Stromal cell of bone marrow (primary cell): ENCODE measurements around the gene SPAAR.
A peak's percentile ranks its signal among the peaks of the same experiment; 100 is the strongest.
"Not testable (repeated sequence)": the region's sequence is repeated elsewhere in the genome, so short reads cannot be mapped to it uniquely, and the experiment has no call there.

ENCODE experiments used
- DNase-seq: peaks from one replicate; pipeline ENCODE4 v3.0.0-alpha.2; 2012; ENCODE audit warnings: low read depth

The SPAAR gene

GRCh38 chr9:35909274-35909673 is at the start of gene SPAAR:
SPAAR (plus strand) TSS chr9:35909490; CDS start chr9:35910464, 974 bp downstream.
- no peak for DNase-seq

- DNase-seq = no peak
These were observed 49.3 kb upstream of the SPAAR start for GRCh38 chr9:35859990-35860339.

GRCh38 chr9:35861161-35861897 is 48.0 kb upstream of the SPAAR start:
- DNase-seq = no peak

GRCh38 chr9:35862328-35862727 is 47.0 kb upstream of the SPAAR start:
- DNase-seq = no peak

- DNase-seq = no peak
These were observed 45.7 kb upstream of the SPAAR start for GRCh38 chr9:35863583-35863982.

- no peak for DNase-seq
These were observed 44.5 kb upstream of the SPAAR start for GRCh38 chr9:35864695-35865255.

GRCh38 chr9:35867538-35867937 is 41.8 kb upstream of the SPAAR start:
- DNase-seq = no peak

- DNase-seq = no peak
These were observed 40.4 kb upstream of the SPAAR start for GRCh38 chr9:35868933-35869332.

- no peak for DNase-seq
These were observed 39.6 kb upstream of the SPAAR start for GRCh38 chr9:35869621-35870216.

GRCh38 chr9:35870351-35870923 is 38.9 kb upstream of the SPAAR start, which contains the start of gene OR13J1:
OR13J1 (minus strand) TSS chr9:35870401; CDS start chr9:35870401, 0 bp downstream.
- DNase-seq = no peak

- DNase-seq = no peak
These were observed 37.7 kb upstream of the SPAAR start for GRCh38 chr9:35871545-35871944.

GRCh38 chr9:35872505-35872904 is 36.8 kb upstream of the SPAAR start:
- no peak for DNase-seq

- DNase-seq = peak; percentile 60
These were observed 26.9 kb upstream of the SPAAR start for GRCh38 chr9:35882263-35882848.

- DNase-seq = no peak
These were observed 26.3 kb upstream of the SPAAR start for GRCh38 chr9:35882996-35883395.

GRCh38 chr9:35884908-35885307 is 24.4 kb upstream of the SPAAR start:
- DNase-seq = not testable (repeated sequence)

GRCh38 chr9:35891646-35892045 is 17.6 kb upstream of the SPAAR start:
- peak; percentile 41 for DNase-seq

- DNase-seq = no peak
These were observed 17.2 kb upstream of the SPAAR start for GRCh38 chr9:35892051-35892450.

GRCh38 chr9:35896570-35896969 is 12.7 kb upstream of the SPAAR start:
- no peak for DNase-seq

- DNase-seq = not testable (repeated sequence)
These were observed 11.8 kb upstream of the SPAAR start for GRCh38 chr9:35897376-35898099.

- no peak for DNase-seq
These were observed 11.0 kb upstream of the SPAAR start for GRCh38 chr9:35898337-35898736.

GRCh38 chr9:35899021-35899420 is 10.3 kb upstream of the SPAAR start:
- no peak for DNase-seq

GRCh38 chr9:35903049-35903448 is 6.2 kb upstream of the SPAAR start:
- DNase-seq = peak; percentile 29
